Activated CD8-positive, alpha-beta memory T cell treated with anti-CD3 and anti-CD28 coated beads, Interleukin-2, amount 10 ng/mL, durations not matched to agents 7 days and 5 days (primary cell): ENCODE results near the gene RANBP10. TPM values are rescaled to one million over a fixed set of nuclear protein-coding genes. Genes with fewer than 3 reads are reported as not detected.
"Not testable (repeated sequence)": the region's sequence is repeated elsewhere in the genome, so short reads cannot be mapped to it uniquely, and the experiment has no call there.

Experiments
- ATAC-seq: fragments of 150-1000 bp; cut with Tn5 transposase; one replicate; pipeline ENCODE4 v1.10.0; 2021; ENCODE audit warnings: moderate library complexity
- CTCF ChIA-PET: fragments of 350-600 bp; sonication (Branson Sonifier 250); formaldehyde crosslinking; loops from one replicate; lab custom pipeline; 2021; ENCODE audit warnings: antibody characterized with exemption; lab: Charles Lee
- DNase-seq: peaks from one replicate; pipeline ENCODE4 v3.0.0-alpha.2; 2020
- H3K27ac Mint-ChIP-seq: one replicate; pipeline ENCODE4 v1.8.0; 2021; ENCODE audit warnings: mild to moderate bottlenecking, mixed read lengths
- H3K27me3 Mint-ChIP-seq: one replicate; pipeline ENCODE4 v1.8.0; 2021; ENCODE audit warnings: mixed read lengths
- H3K36me3 Mint-ChIP-seq: one replicate; pipeline ENCODE4 v1.8.0; 2021; ENCODE audit warnings: mild to moderate bottlenecking, mixed read lengths
- H3K4me1 Mint-ChIP-seq: one replicate; pipeline ENCODE4 v1.8.0; 2021; ENCODE audit warnings: mixed read lengths
- H3K4me3 Mint-ChIP-seq: one replicate; pipeline ENCODE4 v1.8.0; 2021; ENCODE audit warnings: mild to moderate bottlenecking, moderate library complexity, mixed read lengths
- H3K9me3 Mint-ChIP-seq: one replicate; pipeline ENCODE4 v1.8.0; 2022; ENCODE audit warnings: low read depth, mixed read lengths
- total RNA-seq, 2 experiments: library from RNA; stranded (reverse); gene quantifications; one replicate each; pipeline ENCODE4 v1.2.3, GENCODE V29; 2021

The RANBP10 gene
- total RNA-seq, 2 experiments from 2014 or later: 21.2 to 23.7 TPM

DNA sequence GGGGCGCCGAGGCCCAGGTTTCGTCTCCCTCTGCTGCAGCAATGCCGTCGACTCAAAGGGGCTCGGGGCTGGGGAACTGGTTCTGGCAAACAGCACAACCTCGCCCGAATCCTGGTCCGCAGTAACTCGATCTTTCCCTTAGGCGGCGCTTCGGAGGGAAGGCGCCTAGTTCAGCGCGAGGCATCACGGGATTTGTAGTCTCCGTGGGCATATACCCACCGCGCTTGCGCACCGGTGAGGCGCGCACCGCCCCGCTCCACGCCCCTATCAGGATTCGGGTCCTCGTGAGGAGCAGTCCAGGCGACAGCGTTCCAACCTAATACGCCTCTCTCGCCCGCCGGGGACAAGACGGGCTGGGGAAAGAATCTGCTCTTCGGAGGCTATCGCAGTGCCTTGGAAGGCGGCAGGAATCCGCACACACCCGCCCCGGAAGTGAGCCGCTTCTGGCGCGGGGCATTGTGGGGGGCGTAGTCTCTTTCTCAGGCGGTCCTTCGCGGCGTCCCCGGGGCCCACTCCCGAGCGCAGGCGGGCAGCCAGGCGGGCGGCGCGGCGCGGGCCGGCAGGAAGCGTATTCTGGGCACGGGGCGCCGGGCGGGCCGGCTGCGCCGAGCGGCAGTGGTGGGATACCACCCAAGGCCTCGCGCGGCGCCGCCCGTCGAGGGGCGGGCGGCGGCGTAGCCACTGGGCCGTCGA lies 35.6 kb upstream of the RANBP10 start, which contains the start of gene THAP11:
Gene THAP11, plus strand, starts transcription at position 505 of the 693 bp plus-strand sequence. CDS start 235 bp downstream, outside the sequence.
- CTCF ChIA-PET: interaction anchor here (1.1 to 1.8 kb wide), 3 partner anchors 25 to 321 kb away, joined by 3 to 9 read pairs (median 5); no protein-coding TSS in a partner anchor
- Mint-ChIP-seq H3K27me3 (no peaks in the 10 kb centered on the region), H3K9me3 (no peaks in the 10 kb centered on the region), H3K4me1 (peaks cover 37% of the 10 kb centered on the region), H3K27ac (peak within 1 kb of the TSS; percentile 98), H3K4me3 (peak within 1 kb of the TSS; percentile 95), H3K36me3 (peaks cover 5% of the 10 kb centered on the region)
- ATAC-seq: peak; percentile 62
- peak; percentile 97 for DNase-seq

DNA sequence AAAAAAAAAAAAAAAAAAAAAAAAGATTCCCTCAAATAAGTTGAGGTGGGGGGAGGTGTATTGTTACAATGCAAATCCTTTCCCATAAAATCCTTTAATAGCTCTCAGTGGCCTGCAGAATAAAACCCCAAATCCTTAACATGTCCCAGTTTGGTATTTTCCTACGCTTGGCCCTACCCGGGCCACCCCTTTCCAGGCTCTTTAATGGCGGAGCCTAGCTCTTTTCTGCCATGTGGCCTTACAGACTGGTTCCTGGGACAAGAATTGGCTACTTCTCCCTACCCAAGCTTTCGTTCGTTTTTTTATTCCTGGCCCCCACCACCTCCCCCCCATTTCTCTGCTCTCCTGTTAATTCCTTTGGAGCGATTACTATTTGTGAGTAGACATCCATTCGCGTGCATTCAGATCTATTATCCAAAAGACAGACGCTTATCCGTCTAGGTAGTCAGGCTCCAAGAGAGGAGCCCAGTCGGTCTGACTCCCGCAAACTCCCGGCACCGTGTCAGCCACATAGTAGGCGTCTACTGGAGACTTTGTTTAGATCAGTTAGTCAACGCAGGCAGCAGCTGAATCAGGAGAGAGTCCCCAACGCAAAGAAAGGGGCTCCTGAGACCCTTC lies 34.9 kb upstream of the RANBP10 start:
- Mint-ChIP-seq H3K4me3 (peak overlapping the region; percentile 91), H3K27ac (peak overlapping the region; percentile 98), H3K4me1 (peaks cover 37% of the 10 kb centered on the region), H3K9me3 (no peaks in the 10 kb centered on the region), H3K27me3 (no peaks in the 10 kb centered on the region), H3K36me3 (peaks cover 5% of the 10 kb centered on the region)
- CTCF ChIA-PET: interaction anchor here (0.7 to 1.8 kb wide), 4 partner anchors 25 to 939 kb away, joined by 3 to 9 read pairs (median 4); no protein-coding TSS in a partner anchor
- DNase-seq (no peak), ATAC-seq (no peak)

DNA sequence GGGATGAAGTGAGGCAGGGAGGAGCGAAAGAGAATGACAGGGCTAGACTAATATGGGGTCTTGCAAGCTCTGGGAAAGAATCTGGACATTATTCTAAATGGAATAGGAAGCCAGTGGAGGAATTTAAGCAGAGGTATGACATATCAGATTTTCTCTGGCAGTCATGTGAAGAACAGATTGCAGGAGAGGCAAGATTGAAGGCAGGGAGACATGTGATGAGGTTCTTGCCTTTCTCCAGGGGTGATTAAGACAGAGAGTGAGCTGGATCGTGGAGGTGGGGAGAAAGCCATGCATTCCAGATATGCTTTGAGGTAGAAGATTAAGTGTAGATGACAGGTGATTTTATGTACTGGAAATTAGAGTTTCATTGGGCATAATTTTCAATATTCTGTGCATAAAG lies 31.5 kb upstream of the RANBP10 start:
- Mint-ChIP-seq H3K36me3 (no peaks in the 10 kb centered on the region), H3K27ac (no peak overlapping the region), H3K27me3 (no peaks in the 10 kb centered on the region), H3K9me3 (no peaks in the 10 kb centered on the region), H3K4me3 (no peak overlapping the region), H3K4me1 (peaks cover 11% of the 10 kb centered on the region)
- ATAC-seq (no peak), DNase-seq (no peak)
- CTCF ChIA-PET: interaction anchor here (7.2 kb wide), 1 partner anchor 22 kb away, joined by 73 read pairs; no protein-coding TSS in a partner anchor

DNA sequence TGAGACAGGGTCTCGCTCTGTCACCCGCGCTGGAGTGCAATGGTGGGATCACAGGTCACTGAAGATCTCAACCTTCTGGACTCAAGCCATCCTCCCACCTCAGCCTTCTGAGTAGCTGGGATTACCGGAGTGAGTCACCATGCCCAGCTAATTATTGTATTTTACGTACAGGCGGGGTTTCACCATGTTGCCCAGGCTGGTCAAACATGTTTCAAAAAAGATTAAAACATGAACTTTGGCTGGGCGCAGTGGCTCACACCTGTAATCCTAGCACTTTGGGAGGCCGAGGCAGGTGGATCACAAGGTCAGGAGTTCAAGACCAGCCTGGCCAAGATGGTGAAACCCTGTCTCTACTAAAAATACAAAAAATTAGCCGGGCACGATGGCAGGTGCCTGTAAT lies 30.8 kb upstream of the RANBP10 start:
- H3K9me3 Mint-ChIP-seq, ATAC-seq, H3K27ac Mint-ChIP-seq, DNase-seq, H3K4me3 Mint-ChIP-seq, H3K36me3 Mint-ChIP-seq, H3K27me3 Mint-ChIP-seq: not testable (repeated sequence)
- peaks cover 17% of the 10 kb centered on the region for H3K4me1 Mint-ChIP-seq
- CTCF ChIA-PET: interaction anchor here (7.2 kb wide), 1 partner anchor 21 kb away, joined by 73 read pairs; no protein-coding TSS in a partner anchor

DNA sequence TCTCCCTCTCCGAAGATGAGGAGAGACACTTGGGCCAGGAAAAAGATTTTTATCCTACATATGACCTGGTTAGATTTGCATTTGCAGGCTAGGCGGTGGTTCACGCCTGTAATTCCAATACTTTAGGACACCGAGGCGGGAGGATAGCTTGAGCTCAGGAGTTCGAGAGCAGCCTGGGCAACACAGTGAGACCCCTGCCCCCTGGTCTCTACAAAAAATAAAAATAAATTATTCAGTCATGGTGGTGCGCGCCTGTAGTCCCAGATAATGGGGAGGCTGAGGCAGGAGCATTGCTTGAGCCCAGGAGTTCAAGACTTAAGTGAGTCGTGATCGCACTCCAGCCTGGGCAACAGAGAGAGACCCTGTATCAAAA lies 27.9 kb upstream of the RANBP10 start:
- peaks cover 9% of the 10 kb centered on the region for H3K36me3 Mint-ChIP-seq
- H3K27me3 Mint-ChIP-seq: no peaks in the 10 kb centered on the region
- CTCF ChIA-PET: interaction anchor here (0.6 to 7.2 kb wide), 12 partner anchors 10 to 313 kb away, joined by 3 to 73 read pairs (median 6); partner anchors contain the start of genes EDC4, RANBP10 and TSNAXIP1
- ATAC-seq: no peak
- DNase-seq: no peak
- H3K9me3 Mint-ChIP-seq: no peaks in the 10 kb centered on the region
- peaks cover 12% of the 10 kb centered on the region for H3K4me1 Mint-ChIP-seq
- peak overlapping the region; percentile 81 for H3K27ac Mint-ChIP-seq
- H3K4me3 Mint-ChIP-seq: peak overlapping the region; percentile 83

DNA sequence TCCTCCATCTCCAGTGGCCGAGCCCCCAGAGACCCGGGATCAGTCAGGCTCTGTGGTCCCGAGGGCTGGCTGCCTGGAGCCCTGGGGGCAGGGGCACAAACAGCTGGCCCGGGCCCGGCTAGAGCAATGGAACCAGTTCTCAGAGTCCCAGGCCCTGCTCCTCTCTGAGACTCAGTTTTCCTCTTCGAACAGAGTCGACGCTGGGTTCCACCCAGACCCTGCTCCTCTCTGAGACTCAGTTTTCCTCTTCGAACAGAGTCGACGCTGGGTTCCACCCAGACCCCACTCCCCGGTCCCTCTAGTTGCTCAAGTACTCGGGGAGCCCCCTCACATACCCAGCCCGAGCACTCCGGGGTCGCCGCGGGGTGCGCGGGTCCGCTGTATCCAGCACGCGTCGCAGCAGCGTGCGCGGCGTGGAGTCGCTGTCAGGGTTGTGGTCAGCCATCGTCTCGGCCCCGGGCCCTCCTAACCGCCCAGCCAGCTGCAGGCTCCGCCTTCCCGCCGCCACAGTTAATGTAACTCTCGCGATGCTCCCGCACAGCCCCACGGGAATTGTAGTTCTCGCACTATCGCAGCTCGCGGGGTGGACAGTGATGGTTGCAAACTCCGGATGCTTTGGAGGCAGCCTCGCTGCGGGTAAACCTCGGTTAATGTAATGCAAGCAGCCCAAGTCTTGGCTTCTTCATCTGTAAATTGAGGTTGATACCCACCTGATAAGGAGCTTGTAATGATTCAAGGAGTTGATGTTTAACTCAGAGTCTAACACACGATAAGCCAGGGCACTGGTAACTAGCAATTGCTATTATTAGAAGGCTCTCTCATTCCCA lies 27.3 kb upstream of the RANBP10 start:
- peaks cover 9% of the 10 kb centered on the region for H3K36me3 Mint-ChIP-seq
- CTCF ChIA-PET: interaction anchor here (0.6 to 7.2 kb wide), 14 partner anchors 11 to 312 kb away, joined by 3 to 73 read pairs (median 4); partner anchors contain the start of genes EDC4, RANBP10 and TSNAXIP1
- peaks cover 12% of the 10 kb centered on the region for H3K4me1 Mint-ChIP-seq
- peak overlapping the region; percentile 81 for H3K27ac Mint-ChIP-seq
- H3K9me3 Mint-ChIP-seq: no peaks in the 10 kb centered on the region
- peak overlapping the region; percentile 83 for H3K4me3 Mint-ChIP-seq
- ATAC-seq: peak; percentile 99
- H3K27me3 Mint-ChIP-seq: no peaks in the 10 kb centered on the region
- peak; percentile 97 for DNase-seq

DNA sequence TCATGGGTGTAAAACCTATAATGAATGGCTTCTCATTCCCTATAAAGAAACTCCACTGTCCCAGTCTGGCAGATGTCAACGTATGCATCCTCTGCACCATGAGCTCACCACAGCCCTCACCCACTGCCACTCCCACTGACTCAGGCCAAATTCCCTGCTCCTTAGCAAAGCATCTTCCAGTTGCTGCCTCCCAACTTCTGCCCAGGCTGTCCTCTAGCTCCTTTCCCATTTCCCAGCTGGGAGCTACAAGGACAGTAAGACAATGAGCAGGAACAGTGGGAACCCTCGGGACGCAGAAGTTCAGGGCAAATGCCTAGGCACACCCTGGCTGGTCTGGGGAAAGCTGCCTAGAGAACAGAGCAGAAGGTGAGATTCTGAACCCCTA lies 26.7 kb upstream of the RANBP10 start:
- Mint-ChIP-seq H3K27ac (peak overlapping the region; percentile 81), H3K4me1 (peaks cover 12% of the 10 kb centered on the region), H3K4me3 (peak overlapping the region; percentile 83), H3K9me3 (no peaks in the 10 kb centered on the region), H3K36me3 (peaks cover 9% of the 10 kb centered on the region), H3K27me3 (no peaks in the 10 kb centered on the region)
- no peak for ATAC-seq
- CTCF ChIA-PET: interaction anchor here (0.6 to 7.2 kb wide), 11 partner anchors 11 to 312 kb away, joined by 3 to 73 read pairs (median 5); partner anchors contain the start of gene EDC4
- DNase-seq: no peak

DNA sequence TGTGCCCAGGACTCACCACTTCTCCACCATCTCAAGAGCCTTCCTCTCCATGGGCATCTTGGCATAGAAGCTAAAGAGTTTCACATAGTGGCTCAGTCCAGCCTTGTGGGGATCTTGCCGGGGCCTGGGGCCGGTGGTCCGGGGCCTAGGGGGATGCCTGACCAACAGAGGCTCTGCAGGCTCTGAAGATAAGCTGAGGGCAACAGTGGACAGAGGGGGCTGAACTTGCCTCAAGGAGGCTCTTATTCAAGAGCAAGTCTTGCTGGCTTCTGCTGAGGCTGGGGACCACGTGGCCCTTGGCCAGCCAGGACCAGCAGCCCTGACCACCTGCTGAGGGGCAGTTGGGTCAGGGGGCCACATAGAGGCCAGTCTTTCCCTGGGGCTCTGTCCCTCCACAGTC lies 22.3 kb upstream of the RANBP10 start:
- CTCF ChIA-PET: interaction anchor here (1.0 to 2.9 kb wide), 3 partner anchors 12 to 27 kb away, joined by 3 to 20 read pairs (median 3); no protein-coding TSS in a partner anchor
- ATAC-seq: no peak
- peaks cover 9% of the 10 kb centered on the region for H3K36me3 Mint-ChIP-seq
- no peaks in the 10 kb centered on the region for H3K9me3 Mint-ChIP-seq
- peaks cover 10% of the 10 kb centered on the region for H3K4me1 Mint-ChIP-seq
- no peak overlapping the region for H3K27ac Mint-ChIP-seq
- H3K27me3 Mint-ChIP-seq: no peaks in the 10 kb centered on the region
- DNase-seq: no peak
- H3K4me3 Mint-ChIP-seq: no peak overlapping the region

DNA sequence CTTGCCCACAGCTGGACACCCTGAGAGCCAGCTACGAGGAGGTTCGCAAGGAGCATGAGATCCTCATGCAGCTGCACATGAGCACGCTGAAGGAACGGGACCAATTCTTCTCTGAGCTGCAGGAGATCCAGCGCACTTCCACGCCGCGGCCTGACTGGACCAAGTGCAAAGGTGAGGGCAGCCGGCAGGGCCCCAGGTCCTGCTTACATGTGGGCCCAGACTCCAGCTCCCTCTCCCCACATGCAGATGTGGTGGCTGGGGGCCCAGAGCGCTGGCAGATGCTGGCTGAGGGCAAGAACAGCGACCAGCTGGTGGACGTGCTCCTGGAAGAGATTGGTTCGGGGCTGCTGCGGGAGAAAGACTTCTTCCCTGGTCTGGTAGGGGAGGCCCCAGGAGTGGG lies 19.5 kb upstream of the RANBP10 start:
- H3K27ac Mint-ChIP-seq: no peak overlapping the region
- H3K27me3 Mint-ChIP-seq: no peaks in the 10 kb centered on the region
- no peak for ATAC-seq
- H3K36me3 Mint-ChIP-seq: peaks cover 6% of the 10 kb centered on the region
- H3K4me1 Mint-ChIP-seq: no peaks in the 10 kb centered on the region
- DNase-seq: no peak
- H3K4me3 Mint-ChIP-seq: no peak overlapping the region
- no peaks in the 10 kb centered on the region for H3K9me3 Mint-ChIP-seq
- CTCF ChIA-PET: interaction anchor here (3.4 kb wide), 1 partner anchor 9 kb away, joined by 27 read pairs; no protein-coding TSS in a partner anchor

DNA sequence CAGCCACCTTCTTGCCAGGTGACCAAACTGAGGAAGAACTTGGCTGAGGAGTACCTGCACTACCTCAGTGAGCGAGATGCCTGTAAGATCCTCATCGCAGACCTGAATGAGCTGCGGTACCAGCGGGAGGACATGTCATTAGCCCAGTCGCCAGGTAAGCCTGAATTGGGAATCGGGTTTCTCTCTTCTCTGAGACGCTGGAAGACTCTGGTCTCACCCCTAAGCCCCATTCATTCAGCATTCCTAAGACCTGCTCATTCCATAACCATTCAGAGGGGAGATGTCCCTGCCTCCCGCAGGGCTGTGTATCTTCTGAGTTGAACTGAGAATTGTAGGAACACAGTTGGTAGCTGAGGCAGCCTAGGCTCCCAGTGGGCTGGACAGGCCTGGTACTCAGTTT lies 18.8 kb upstream of the RANBP10 start:
- CTCF ChIA-PET: interaction anchor here (3.4 kb wide), 1 partner anchor 8 kb away, joined by 27 read pairs; no protein-coding TSS in a partner anchor
- no peak for DNase-seq
- no peaks in the 10 kb centered on the region for H3K4me1 Mint-ChIP-seq
- H3K9me3 Mint-ChIP-seq: no peaks in the 10 kb centered on the region
- no peak for ATAC-seq
- peaks cover 3% of the 10 kb centered on the region for H3K36me3 Mint-ChIP-seq
- H3K4me3 Mint-ChIP-seq: no peak overlapping the region
- H3K27ac Mint-ChIP-seq: no peak overlapping the region
- no peaks in the 10 kb centered on the region for H3K27me3 Mint-ChIP-seq

DNA sequence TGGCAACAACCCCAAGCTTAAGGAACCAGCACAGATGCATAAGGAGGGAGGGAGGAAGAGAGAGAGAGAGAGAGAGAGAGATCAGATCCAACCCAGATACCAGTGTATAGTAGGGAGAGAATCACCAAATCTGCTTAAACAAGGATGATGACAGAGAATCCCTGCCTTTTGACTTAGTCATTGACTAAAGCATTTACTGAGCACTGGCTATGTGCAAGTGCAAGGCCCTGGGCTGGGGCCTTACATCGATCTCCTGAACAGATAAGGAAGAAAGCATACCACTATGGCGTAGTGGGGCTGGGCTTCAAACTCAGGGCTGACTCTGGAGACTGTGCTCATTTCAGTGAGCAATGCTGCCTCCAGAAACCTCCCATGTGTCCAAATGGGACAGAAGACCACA lies 16.2 kb upstream of the RANBP10 start:
- no peaks in the 10 kb centered on the region for H3K9me3 Mint-ChIP-seq
- no peaks in the 10 kb centered on the region for H3K4me1 Mint-ChIP-seq
- no peak overlapping the region for H3K27ac Mint-ChIP-seq
- H3K27me3 Mint-ChIP-seq: no peaks in the 10 kb centered on the region
- CTCF ChIA-PET: interaction anchor here (0.7 to 1.9 kb wide), 3 partner anchors 11 to 151 kb away, joined by 3 to 5 read pairs (median 4); no protein-coding TSS in a partner anchor
- no peaks in the 10 kb centered on the region for H3K36me3 Mint-ChIP-seq
- DNase-seq (no peak), ATAC-seq (no peak)
- no peak overlapping the region for H3K4me3 Mint-ChIP-seq

DNA sequence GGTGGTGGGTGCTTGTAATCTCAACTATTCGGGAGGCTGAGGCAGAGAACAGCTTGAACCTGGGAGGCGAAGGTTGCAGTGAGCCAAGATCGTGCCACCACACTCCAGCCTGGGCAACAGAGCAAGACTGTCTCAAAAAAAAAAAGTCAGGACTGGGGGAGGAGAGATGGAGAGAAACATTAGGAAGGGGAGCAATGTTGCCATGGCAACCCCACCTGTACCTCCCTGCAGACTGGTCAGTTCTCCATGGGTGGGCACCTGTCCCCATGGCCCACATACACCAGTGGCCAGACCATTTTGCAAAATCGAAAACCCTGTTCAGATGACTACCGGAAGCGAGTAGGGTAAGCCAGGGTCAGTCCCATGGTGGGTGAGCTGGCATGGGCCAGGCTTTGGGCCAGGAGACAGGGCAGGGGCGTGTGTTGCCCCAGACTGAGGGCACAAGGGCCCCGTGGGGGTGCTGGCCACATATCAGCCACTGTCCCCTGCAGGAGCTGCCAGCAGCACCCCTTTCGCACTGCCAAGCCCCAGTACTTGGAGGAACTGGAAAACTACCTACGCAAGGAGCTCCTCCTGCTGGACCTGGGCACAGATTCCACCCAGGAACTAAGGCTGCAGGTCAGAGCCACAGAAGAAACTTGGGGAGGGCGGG lies 14.4 kb upstream of the RANBP10 start:
- Mint-ChIP-seq H3K27me3 (no peaks in the 10 kb centered on the region), H3K27ac (no peak overlapping the region), H3K4me1 (peaks cover 5% of the 10 kb centered on the region), H3K9me3 (no peaks in the 10 kb centered on the region), H3K4me3 (no peak overlapping the region), H3K36me3 (no peaks in the 10 kb centered on the region)
- CTCF ChIA-PET: interaction anchor here (0.6 to 0.8 kb wide), 2 partner anchors 12 to 13 kb away, joined by 3 read pairs; no protein-coding TSS in a partner anchor
- DNase-seq: no peak
- ATAC-seq: no peak
